ENCODE results near the gene OVCH2. TPM values are rescaled to one million over a fixed set of nuclear protein-coding genes. Genes with fewer than 3 reads are reported as not detected.

The OVCH2 gene
- total RNA-seq, 1 experiment from 2014 or later = 0.79 TPM

GRCh38 chr11:7648264-7648663, 58.0 kb downstream of the OVCH2 start:
- no peak for TF ChIP-seq CTCF (IDR thresholded peaks at IDR 0.05; ENCODE audit: unreplicated experiment)
- no TSS peak for BruUV-seq (replicated peaks)
- intact Hi-C loops (cut with micrococcal nuclease) = no loop called here
- POLR2A ChIA-PET = no interaction called here
- H3K36me3 Mint-ChIP-seq (ENCODE audit: insufficient read depth, unreplicated experiment) = peaks cover 11% of the 10 kb centered on the region
- CTCF ChIA-PET = interaction anchor here (0.6 to 15.8 kb wide), 7 partner anchors 8 to 838 kb away, joined by 3 to 488 read pairs (median 3); no protein-coding TSS in a partner anchor
- H3K27me3 Mint-ChIP-seq (ENCODE audit: insufficient read depth, unreplicated experiment) = no peaks in the 10 kb centered on the region
- H3K27ac Mint-ChIP-seq (ENCODE audit: low read depth, unreplicated experiment) = no peak overlapping the region
- no peaks in the 10 kb centered on the region for H3K4me1 Mint-ChIP-seq (ENCODE audit: insufficient read depth, unreplicated experiment)
- no peak overlapping the region for H3K4me3 Mint-ChIP-seq (ENCODE audit: unreplicated experiment)
- H3K9me3 Mint-ChIP-seq (ENCODE audit: unreplicated experiment) = no peaks in the 10 kb centered on the region
- no peak for DNase-seq (ENCODE audit: unreplicated experiment)

GRCh38 chr11:7646866-7647265, 59.4 kb downstream of the OVCH2 start:
- CTCF ChIA-PET = interaction anchor here (0.8 to 15.8 kb wide), 5 partner anchors 10 to 134 kb away, joined by 3 to 488 read pairs (median 7); no protein-coding TSS in a partner anchor
- no TSS peak for BruUV-seq (replicated peaks)
- no peak overlapping the region for H3K4me3 Mint-ChIP-seq (ENCODE audit: unreplicated experiment)
- intact Hi-C loops (cut with micrococcal nuclease) = no loop called here
- no peaks in the 10 kb centered on the region for H3K4me1 Mint-ChIP-seq (ENCODE audit: insufficient read depth, unreplicated experiment)
- no peaks in the 10 kb centered on the region for H3K36me3 Mint-ChIP-seq (ENCODE audit: insufficient read depth, unreplicated experiment)
- H3K27me3 Mint-ChIP-seq (ENCODE audit: insufficient read depth, unreplicated experiment) = no peaks in the 10 kb centered on the region
- TF ChIP-seq CTCF (IDR thresholded peaks at IDR 0.05; ENCODE audit: unreplicated experiment) = no peak
- DNase-seq (ENCODE audit: unreplicated experiment) = no peak
- POLR2A ChIA-PET = no interaction called here
- H3K27ac Mint-ChIP-seq (ENCODE audit: low read depth, unreplicated experiment) = no peak overlapping the region
- no peaks in the 10 kb centered on the region for H3K9me3 Mint-ChIP-seq (ENCODE audit: unreplicated experiment)

- Mint-ChIP-seq H3K36me3 (ENCODE audit: insufficient read depth, unreplicated experiment) (no peaks in the 10 kb centered on the region), H3K4me1 (ENCODE audit: insufficient read depth, unreplicated experiment) (no peaks in the 10 kb centered on the region), H3K27ac (ENCODE audit: low read depth, unreplicated experiment) (no peak overlapping the region), H3K4me3 (ENCODE audit: unreplicated experiment) (no peak overlapping the region), H3K9me3 (ENCODE audit: unreplicated experiment) (no peaks in the 10 kb centered on the region), H3K27me3 (ENCODE audit: insufficient read depth, unreplicated experiment) (no peaks in the 10 kb centered on the region)
- ChIA-PET POLR2A (no interaction called here), CTCF (interaction anchor here (0.6 to 15.8 kb wide), 5 partner anchors 8 to 889 kb away, joined by 3 to 488 read pairs (median 3); no protein-coding TSS in a partner anchor)
- DNase-seq (ENCODE audit: unreplicated experiment) = no peak
- intact Hi-C loops (cut with micrococcal nuclease) = no loop called here
- TF ChIP-seq CTCF (IDR thresholded peaks at IDR 0.05; ENCODE audit: unreplicated experiment) = no peak
- no TSS peak for BruUV-seq (replicated peaks)
Measured at GRCh38 chr11:7645206-7645605, 61.1 kb downstream of the OVCH2 start.

- ChIA-PET POLR2A (interaction anchor here (0.7 to 1.3 kb wide), 4 partner anchors 11 to 29 kb away, joined by 3 to 5 read pairs (median 3); no protein-coding TSS in a partner anchor), CTCF (interaction anchor here (0.5 to 15.8 kb wide), 7 partner anchors 13 to 545 kb away, joined by 3 to 488 read pairs (median 4); no protein-coding TSS in a partner anchor)
- H3K27ac Mint-ChIP-seq (ENCODE audit: low read depth, unreplicated experiment) = no peak overlapping the region
- no peaks in the 10 kb centered on the region for H3K36me3 Mint-ChIP-seq (ENCODE audit: insufficient read depth, unreplicated experiment)
- H3K27me3 Mint-ChIP-seq (ENCODE audit: insufficient read depth, unreplicated experiment) = no peaks in the 10 kb centered on the region
- no peak for DNase-seq (ENCODE audit: unreplicated experiment)
- no TSS peak for BruUV-seq (replicated peaks)
- no peaks in the 10 kb centered on the region for H3K9me3 Mint-ChIP-seq (ENCODE audit: unreplicated experiment)
- H3K4me1 Mint-ChIP-seq (ENCODE audit: insufficient read depth, unreplicated experiment) = no peaks in the 10 kb centered on the region
- no peak overlapping the region for H3K4me3 Mint-ChIP-seq (ENCODE audit: unreplicated experiment)
- intact Hi-C loops (cut with micrococcal nuclease) = no loop called here
- TF ChIP-seq CTCF (IDR thresholded peaks at IDR 0.05; ENCODE audit: unreplicated experiment) = no peak
Measured at GRCh38 chr11:7643314-7643713, 63.0 kb downstream of the OVCH2 start.
